GM21576 (cell line): ENCODE measurements around the gene POLR2C.

Experiments
- ATAC-seq: cut with Tn5 transposase; IDR thresholded peaks from one replicate; pipeline ENCODE4 v1.9.1; 2021; ENCODE audit warnings: mild to moderate bottlenecking, moderate library complexity; ENCODE audit not compliant: unreplicated experiment

POLR2C gene

GRCh38 chr16:57447186-57447962 lies 15.1 kb upstream of the POLR2C start, which contains the start of the genes CIAPIN1 and COQ9:
TSS of gene CIAPIN1 (minus strand) at chr16:57447385. CDS start at chr16:57440928, 6,457 bp downstream.
TSS of gene COQ9 (plus strand) at chr16:57447479. CDS start at chr16:57447506, 27 bp downstream.
- peak; percentile 95 for ATAC-seq

GRCh38 chr16:57452021-57452420 lies 10.5 kb upstream of the POLR2C start:
- no peak for ATAC-seq

GRCh38 chr16:57462978-57463362 lies 491 bp downstream of the POLR2C start:
- ATAC-seq, result no peak

GRCh38 chr16:57464523-57464922 lies 2.0 kb downstream of the POLR2C start:
- no peak for ATAC-seq

- ATAC-seq, result no peak
These were observed 5.9 kb downstream of the POLR2C start for GRCh38 chr16:57468346-57468745.

- no peak for ATAC-seq
These were observed 6.6 kb downstream of the POLR2C start for GRCh38 chr16:57469046-57469445.

GRCh38 chr16:57469917-57470470 lies 7.5 kb downstream of the POLR2C start:
- ATAC-seq, result no peak

- ATAC-seq, result no peak
These were observed 8.2 kb downstream of the POLR2C start for GRCh38 chr16:57470711-57471110.

- ATAC-seq, result no peak
These were observed 8.7 kb downstream of the POLR2C start for GRCh38 chr16:57471209-57471608.

GRCh38 chr16:57471852-57472664 lies 9.6 kb downstream of the POLR2C start:
- no peak for ATAC-seq

GRCh38 chr16:57472665-57473060 lies 10.2 kb downstream of the POLR2C start:
- no peak for ATAC-seq

GRCh38 chr16:57473176-57473840 lies 10.8 kb downstream of the POLR2C start:
- ATAC-seq, result no peak

GRCh38 chr16:57473906-57474305 lies 11.4 kb downstream of the POLR2C start:
- ATAC-seq, result no peak

GRCh38 chr16:57474671-57475661 lies 12.5 kb downstream of the POLR2C start:
- ATAC-seq, result no peak

GRCh38 chr16:57475711-57476339 lies 13.3 kb downstream of the POLR2C start:
- ATAC-seq, result peak; percentile 88

- no peak for ATAC-seq
These were observed 14.3 kb downstream of the POLR2C start for GRCh38 chr16:57476546-57477410.

GRCh38 chr16:57477531-57478202 lies 15.2 kb downstream of the POLR2C start:
- no peak for ATAC-seq
